Keratinocyte (primary cell): ENCODE measurements around the gene NOX5. TPM values are rescaled to one million over a fixed set of nuclear protein-coding genes. Genes with fewer than 3 reads are reported as not detected.

ENCODE experiments used
- DNase-seq: peaks from one replicate; pipeline ENCODE4 v3.0.0-alpha.2; 2011; ENCODE audit warnings: low read depth, missing footprints, low spot score
- FAIRE-seq: peaks from 2 replicates; lab custom pipeline; 2011; peaks lifted over from hg19 to GRCh38; lab: Jason Lieb, UNC
- H2AFZ ChIP-seq: 2 replicates; pipeline ENCODE4 v1.6.0; 2012; ENCODE audit warnings: low read length, control low read depth, inconsistent platforms; ENCODE audit not compliant: control insufficient read depth
- H3K27ac ChIP-seq: 2 replicates; pipeline ENCODE4 v1.5.1; 2011; ENCODE audit warnings: low read length; ENCODE audit not compliant: control insufficient read depth, insufficient read depth
- H3K27me3 ChIP-seq: 3 replicates; pipeline ENCODE4 v1.6.0; 2011; ENCODE audit warnings: low read length; ENCODE audit not compliant: control insufficient read depth, insufficient read depth; ENCODE audit errors: extremely low read depth
- H3K36me3 ChIP-seq, 2 experiments: 2 replicates in 1 of 2; 3 replicates in 1 of 2; pipeline ENCODE4 v1.5.1; 2011; ENCODE audit warnings: low read length in 2 of 2, mild to moderate bottlenecking in 1 of 2; ENCODE audit not compliant: control insufficient read depth in 2 of 2, insufficient read depth in 2 of 2; ENCODE audit errors: extremely low read depth in 1 of 2
- H3K4me1 ChIP-seq: 3 replicates; pipeline ENCODE4 v1.5.1; 2011; ENCODE audit warnings: low read length; ENCODE audit not compliant: control insufficient read depth, insufficient read depth; ENCODE audit errors: extremely low read depth
- H3K4me2 ChIP-seq: 3 replicates; pipeline ENCODE4 v1.6.0; 2011; ENCODE audit warnings: low read depth, low read length; ENCODE audit not compliant: control insufficient read depth, insufficient read depth; ENCODE audit errors: extremely low read depth
- H3K4me3 ChIP-seq, 3 experiments: fragments of 200-600 bp in 1 of 3; sonication (generic) in 1 of 3; 2 replicates in 2 of 3; 3 replicates in 1 of 3; pipeline ENCODE4 v1.5.1; 2011 to 2016; ENCODE audit warnings: low read length in 3 of 3, mild to moderate bottlenecking in 3 of 3, control low read depth in 2 of 3, inconsistent platforms in 1 of 3, low read depth in 1 of 3, mixed read lengths in 1 of 3, mixed run types in 1 of 3, moderate library complexity in 1 of 3; ENCODE audit not compliant: control insufficient read depth in 2 of 3, insufficient read depth in 2 of 3; ENCODE audit errors: extremely low read depth in 1 of 3
- H3K79me2 ChIP-seq: 2 replicates; pipeline ENCODE4 v1.6.0; 2012; ENCODE audit warnings: low read length; ENCODE audit not compliant: control insufficient read depth, insufficient read depth
- H3K9ac ChIP-seq: 3 replicates; pipeline ENCODE4 v1.6.0; 2011; ENCODE audit warnings: low read length; ENCODE audit not compliant: control insufficient read depth, insufficient read depth; ENCODE audit errors: extremely low read depth
- H3K9me1 ChIP-seq: 3 replicates; pipeline ENCODE4 v1.6.0; 2011; ENCODE audit warnings: low read length; ENCODE audit not compliant: control insufficient read depth, insufficient read depth; ENCODE audit errors: extremely low read depth
- H3K9me3 ChIP-seq: 2 replicates; pipeline ENCODE4 v1.5.1; 2012; ENCODE audit warnings: low read depth, low read length; ENCODE audit not compliant: control insufficient read depth
- H4K20me1 ChIP-seq: 3 replicates; pipeline ENCODE4 v1.6.0; 2011; ENCODE audit warnings: low read length; ENCODE audit not compliant: control insufficient read depth, insufficient read depth; ENCODE audit errors: extremely low read depth
- CTCF ChIP-seq, 3 experiments: IDR thresholded peaks in 1 of 3; conservative IDR thresholded peaks in 1 of 3; optimal IDR thresholded peaks in 1 of 3; 2 replicates in 2 of 3; 3 replicates in 1 of 3; pipeline versions ENCODE3 to v1.5.1; 2011; ENCODE audit warnings: low read length in 3 of 3, mild to moderate bottlenecking in 3 of 3, moderate library complexity in 2 of 3, control low read depth in 1 of 3, inconsistent platforms in 1 of 3; ENCODE audit not compliant: insufficient read depth in 2 of 3; ENCODE audit errors: extremely low read depth in 1 of 3
- EZH2 ChIP-seq: IDR thresholded peaks from one replicate; pipeline ENCODE4 v1.6.1; 2012; ENCODE audit warnings: inconsistent platforms, mild to moderate bottlenecking, low read length, moderate library complexity
- dilution Hi-C: fragments of 300-500 bp; cut with MboI; formaldehyde crosslinking; loops from one replicate; pipeline ENCODE4 v1.7.0; 2020; ENCODE audit warnings: low sequenced_read_pairs; ENCODE audit not compliant: extremely low pct_ligation_motif_present
- polyA plus RNA-seq, 5 experiments: library from polyadenylated mRNA; depleted of rRNA in 3 of 5; stranded (reverse) in 3 of 5; stranded (forward) in 1 of 5; unstranded in 1 of 5; fragments of >200 nt; gene quantifications; 1 replicate in 1 of 5; 2 replicates in 3 of 5; 3 replicates in 1 of 5; pipeline versions ENCODE4 v1.2.1 to v1.2.3, GENCODE V29; 2011 to 2012; ENCODE audit warnings: missing spikeins in 2 of 5, low read depth in 1 of 5, low replicate concordance in 1 of 5

NOX5 gene
- polyA plus RNA-seq, 1 donor (not counting 4 experiments of a cell fraction or from before 2014, with no cell fraction given) = 0.16 TPM

- Histone ChIP-seq H3K36me3 (no peaks in the 10 kb centered on the region), H3K9me1 (no peaks in the 10 kb centered on the region), H3K79me2 (no peaks in the 10 kb centered on the region), H4K20me1 (no peaks in the 10 kb centered on the region), H3K27ac (no peak overlapping the region), H3K4me2 (peak overlapping the region; percentile 14), H3K4me1 (peaks cover 26% of the 10 kb centered on the region), H3K4me3 (no peak overlapping the region), H2AFZ (no peak overlapping the region), H3K27me3 (peaks cover 13% of the 10 kb centered on the region), H3K9me3 (no peaks in the 10 kb centered on the region), H3K9ac (no peak overlapping the region)
- dilution Hi-C loops = no loop called here
- DNase-seq (no peak), FAIRE-seq (peak; percentile 58)
- no peak for TF ChIP-seq EZH2
- no peak for TF ChIP-seq CTCF (optimal IDR thresholded peaks at IDR 0.05 in 1 of 3, IDR thresholded peaks at IDR 0.05 in 1 of 3, conservative IDR thresholded peaks at IDR 0.05 in 1 of 3; ENCODE audit: extremely low read depth in 1 of 3, insufficient read depth in 2 of 3, low read length in 3 of 3)
These were observed 75.9 kb downstream of the NOX5 start for GRCh38 chr15:69090197-69090948.

GRCh38 chr15:69091654-69092053, 77.2 kb downstream of the NOX5 start:
- H3K27ac ChIP-seq = peak overlapping the region; percentile 47
- H3K36me3 ChIP-seq = no peaks in the 10 kb centered on the region
- dilution Hi-C loops = no loop called here
- no peaks in the 10 kb centered on the region for H3K79me2 ChIP-seq
- H2AFZ ChIP-seq = no peak overlapping the region
- DNase-seq (no peak), FAIRE-seq (no peak)
- no peak overlapping the region for H3K9ac ChIP-seq
- no peaks in the 10 kb centered on the region for H3K9me3 ChIP-seq
- H3K4me3 ChIP-seq = no peak overlapping the region
- peaks cover 21% of the 10 kb centered on the region for H3K27me3 ChIP-seq
- TF ChIP-seq EZH2 = no peak
- no peak for TF ChIP-seq CTCF (optimal IDR thresholded peaks at IDR 0.05 in 1 of 3, IDR thresholded peaks at IDR 0.05 in 1 of 3, conservative IDR thresholded peaks at IDR 0.05 in 1 of 3; ENCODE audit: extremely low read depth in 1 of 3, insufficient read depth in 2 of 3, low read length in 3 of 3)
- H4K20me1 ChIP-seq = no peaks in the 10 kb centered on the region
- H3K4me2 ChIP-seq = peak overlapping the region; percentile 42
- no peaks in the 10 kb centered on the region for H3K9me1 ChIP-seq
- peaks cover 26% of the 10 kb centered on the region for H3K4me1 ChIP-seq
